Activated CD8-positive, alpha-beta memory T cell treated with anti-CD3 and anti-CD28 coated beads, Interleukin-2, amount 50 U/mL, for 48 hours (primary cell): ENCODE data around the gene PEA15.

Source experiments
- DNase-seq: peaks from one replicate; pipeline ENCODE4 v3.0.0-alpha.2; 2020

Gene PEA15

DNA sequence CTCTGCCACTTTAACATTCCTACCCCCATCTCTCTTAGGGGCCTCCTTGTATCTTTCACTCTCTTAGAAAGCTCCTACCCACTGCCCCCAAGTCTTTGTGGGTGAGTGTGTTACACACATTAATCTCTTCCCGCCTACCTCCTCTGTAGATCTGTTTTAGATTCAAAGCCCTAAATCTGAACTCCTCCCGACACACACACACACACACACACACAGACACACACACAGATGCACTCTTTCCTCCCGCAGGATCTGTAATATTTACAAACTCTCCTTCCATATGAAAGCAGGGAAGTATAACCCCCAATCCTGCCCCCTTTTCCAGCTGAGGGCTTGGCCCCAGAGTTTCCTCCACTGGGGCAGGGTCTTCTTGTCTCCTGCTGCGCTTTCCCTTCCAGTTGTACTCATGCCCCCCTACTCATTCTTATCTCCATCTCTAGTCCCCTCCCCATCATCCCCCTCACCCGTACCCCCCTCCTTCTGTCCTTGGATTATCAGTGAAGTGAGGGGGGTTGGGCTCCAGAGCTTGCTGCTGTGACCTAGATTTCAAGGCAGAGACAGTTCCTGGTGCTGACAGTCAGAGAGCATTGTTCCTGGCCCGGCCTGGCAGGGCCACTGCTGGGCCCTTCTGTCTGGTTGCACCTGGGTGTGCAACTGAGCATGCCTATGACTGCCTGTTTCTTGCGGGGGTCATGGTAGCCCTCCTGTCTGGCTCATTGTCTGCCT is 4.3 kb downstream of the PEA15 start:
- DNase-seq, result peak; percentile 45

GRCh38 chr1:160210561-160210960 is 5.4 kb downstream of the PEA15 start:
- DNase-seq, result peak; percentile 35

GRCh38 chr1:160211046-160211790 is 6.0 kb downstream of the PEA15 start:
- peak; percentile 49 for DNase-seq

- peak; percentile 33 for DNase-seq
These were observed 9.4 kb downstream of the PEA15 start for GRCh38 chr1:160214481-160215140.

DNA sequence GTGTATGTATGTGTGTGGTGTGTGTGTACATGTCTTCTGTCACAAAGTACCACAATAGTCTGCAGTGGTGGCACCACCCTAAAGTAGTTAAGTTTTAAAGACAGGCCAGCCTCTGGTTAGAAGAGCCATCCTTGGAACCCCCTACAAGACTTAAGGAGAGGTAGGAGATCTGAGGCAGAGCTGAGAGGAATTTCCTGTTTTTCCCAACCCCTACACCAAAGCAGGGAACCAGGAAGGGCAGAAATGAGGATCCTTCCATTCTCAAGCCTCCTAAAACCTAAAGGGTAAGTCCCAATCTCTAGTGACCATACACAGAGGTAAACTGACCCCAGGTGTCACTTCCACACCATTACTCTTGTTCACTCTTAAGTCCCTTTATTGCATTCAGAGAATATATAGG is 11.1 kb downstream of the PEA15 start:
- DNase-seq, result no peak

DNA sequence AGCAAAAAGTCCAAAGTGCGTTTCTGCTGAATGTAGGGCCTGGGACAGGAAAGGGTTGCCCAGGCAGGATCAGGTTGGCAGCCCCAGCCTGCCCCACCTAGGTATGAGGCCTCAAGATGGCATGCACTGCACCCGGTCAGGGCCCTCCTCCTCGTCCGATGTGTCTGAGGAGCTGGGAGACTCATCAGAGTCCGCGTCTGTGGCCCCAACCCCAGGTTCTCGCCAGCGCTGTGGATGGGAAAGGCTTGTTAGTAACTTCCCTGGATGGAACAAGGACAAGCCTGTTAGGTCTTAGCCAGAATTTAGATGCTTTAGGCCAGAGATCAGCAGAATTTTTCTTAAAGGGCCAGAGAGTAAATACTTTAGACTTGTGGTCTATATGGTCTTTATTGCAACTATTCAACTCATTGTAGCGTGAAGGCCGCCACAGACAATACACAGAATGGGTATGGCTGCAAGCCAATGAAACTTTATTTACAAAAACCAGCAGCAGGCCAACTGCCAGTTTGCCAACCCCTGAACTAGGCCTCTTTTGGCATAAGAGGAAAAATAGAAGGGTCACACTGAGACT is 12.4 kb downstream of the PEA15 start:
- no peak for DNase-seq

DNA sequence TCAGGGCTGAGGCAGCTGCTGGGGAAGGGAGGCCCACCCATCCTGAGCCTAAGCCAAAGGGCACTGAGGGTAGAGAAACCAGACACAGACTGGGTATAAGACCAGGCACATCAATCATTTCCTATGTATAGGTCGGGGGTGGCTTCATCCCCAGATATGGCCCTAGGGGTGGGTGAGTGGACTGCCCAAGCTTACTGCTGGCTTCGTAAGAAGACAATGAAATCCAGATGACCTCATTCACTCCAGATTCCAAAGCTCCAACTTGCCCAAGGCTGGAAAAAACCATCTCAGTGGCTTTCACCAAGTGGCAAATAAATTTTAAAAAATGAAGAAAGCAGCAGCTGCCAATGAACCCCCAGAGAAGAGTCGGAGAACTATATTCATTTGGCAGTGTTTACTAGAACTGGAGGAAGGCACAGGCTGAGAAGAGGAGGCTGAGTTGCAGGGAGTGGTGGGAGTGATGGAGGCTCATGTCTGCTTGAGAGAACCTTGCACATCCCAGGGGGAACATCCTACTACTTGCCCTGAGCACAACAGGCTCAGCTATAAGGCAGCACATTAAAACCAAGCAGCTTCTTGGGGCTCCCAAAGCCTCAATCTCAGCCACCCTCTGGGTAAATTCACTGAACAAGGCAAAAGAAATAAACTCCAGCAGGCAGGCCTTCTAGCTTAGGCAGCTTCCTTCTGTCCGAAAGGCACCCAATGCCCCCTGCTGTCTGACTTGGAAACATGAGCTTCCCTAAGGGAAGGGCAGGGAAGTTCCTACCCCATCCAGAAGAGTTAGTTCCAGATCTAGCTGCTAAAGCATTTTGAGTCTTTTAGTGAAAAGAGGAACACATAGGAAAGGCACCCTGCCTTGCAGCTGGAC is 14.1 kb downstream of the PEA15 start:
- no peak for DNase-seq

DNA sequence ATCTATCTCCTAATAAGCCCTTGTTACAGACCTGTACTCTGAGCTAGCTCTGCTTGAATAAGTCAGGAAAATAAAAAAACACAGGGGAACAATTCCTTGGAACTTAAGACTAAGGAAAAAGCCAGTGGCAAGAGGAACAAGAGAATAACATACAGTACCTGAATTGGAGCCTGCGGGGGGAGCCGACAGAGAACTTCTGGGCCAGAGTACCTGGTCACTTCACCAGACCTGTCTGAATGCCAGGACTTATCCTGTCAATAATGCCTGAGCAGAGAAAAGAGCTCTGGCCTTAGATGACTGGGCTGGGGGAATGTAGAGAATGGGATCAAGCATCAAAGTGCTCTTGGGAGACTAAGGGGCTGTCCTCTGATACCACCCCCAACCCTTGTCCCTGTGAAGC is 15.1 kb downstream of the PEA15 start:
- no peak for DNase-seq

DNA sequence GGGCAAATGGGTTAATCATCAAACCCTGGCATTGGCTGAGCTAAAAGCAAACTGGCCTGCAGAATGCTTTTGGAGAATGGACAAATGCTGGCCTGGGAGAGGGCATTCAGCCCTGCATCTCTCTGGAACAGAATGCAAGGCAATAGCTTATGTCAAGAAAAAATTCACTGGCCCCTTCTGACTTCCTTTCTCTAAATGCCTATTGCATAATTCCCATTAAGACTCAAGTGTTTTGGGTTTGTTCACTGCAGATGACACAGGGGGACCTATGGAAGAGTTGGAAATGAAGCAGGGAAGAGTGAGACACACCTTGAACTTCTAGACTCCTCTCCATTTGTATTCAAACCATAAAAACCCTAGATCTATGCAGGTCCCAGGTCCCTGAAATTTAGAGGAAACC is 15.9 kb downstream of the PEA15 start:
- no peak for DNase-seq

GRCh38 chr1:160222546-160222945 is 17.4 kb downstream of the PEA15 start:
- no peak for DNase-seq

DNA sequence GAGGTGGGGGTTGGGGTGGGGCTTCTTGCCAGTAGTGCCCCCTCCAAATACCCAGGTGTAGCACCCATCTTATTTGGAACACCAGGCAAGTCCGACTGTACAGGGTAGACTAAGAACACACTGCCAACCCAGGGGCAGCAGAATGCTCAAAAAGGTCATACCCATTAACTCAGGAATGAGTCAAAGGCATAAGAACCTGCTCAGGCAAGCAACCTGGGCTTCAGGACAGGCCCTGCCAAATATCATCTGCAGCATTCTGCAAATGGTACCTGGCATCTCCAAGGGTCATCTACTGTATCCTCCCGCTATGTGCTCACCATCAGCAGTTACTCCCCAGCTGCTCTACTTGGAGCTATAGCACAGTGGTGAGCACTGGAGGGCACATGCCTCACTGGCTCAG is 19.4 kb downstream of the PEA15 start:
- DNase-seq, result no peak

GRCh38 chr1:160225345-160225744 is 20.2 kb downstream of the PEA15 start:
- DNase-seq, result no peak

- DNase-seq, result no peak
These were observed 21.4 kb downstream of the PEA15 start for GRCh38 chr1:160226623-160227022.

DNA sequence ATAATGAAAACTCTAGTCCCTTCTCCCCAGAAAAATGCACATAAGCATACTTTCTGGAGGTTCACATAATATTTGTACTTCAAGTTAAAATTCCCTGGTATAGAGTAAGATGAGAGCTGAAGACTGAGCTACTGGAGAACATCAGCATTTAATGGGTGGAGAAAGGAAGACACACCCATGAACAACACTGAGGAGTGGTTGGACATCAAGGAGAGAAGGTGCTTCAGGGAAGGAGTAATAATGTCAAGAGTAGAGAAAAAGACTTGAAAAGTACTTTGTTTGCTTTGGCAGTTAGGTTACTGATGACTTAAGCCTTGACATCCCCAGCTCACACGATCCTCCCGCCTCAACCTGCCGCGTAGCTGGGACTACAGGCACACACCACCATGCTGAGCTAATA is 21.9 kb downstream of the PEA15 start:
- DNase-seq, result no peak

DNA sequence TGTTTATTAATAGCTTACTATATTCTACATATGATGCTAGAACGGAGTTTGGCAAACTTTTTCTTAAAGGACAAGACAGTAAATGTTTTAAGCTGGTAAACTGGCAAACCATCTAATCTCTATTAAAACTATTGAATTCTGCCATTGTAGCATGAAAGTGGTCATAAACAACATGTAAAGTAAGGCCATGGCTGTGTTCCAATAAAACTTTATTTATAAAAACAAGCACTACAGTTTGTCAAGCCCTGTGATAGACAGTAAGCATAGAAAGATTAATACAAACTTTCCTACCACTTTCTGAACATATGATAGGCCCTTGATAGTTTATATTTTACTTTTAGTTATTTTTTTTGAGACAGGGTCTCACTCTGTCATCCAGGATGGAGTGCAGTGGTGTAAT is 22.4 kb downstream of the PEA15 start:
- no peak for DNase-seq

DNA sequence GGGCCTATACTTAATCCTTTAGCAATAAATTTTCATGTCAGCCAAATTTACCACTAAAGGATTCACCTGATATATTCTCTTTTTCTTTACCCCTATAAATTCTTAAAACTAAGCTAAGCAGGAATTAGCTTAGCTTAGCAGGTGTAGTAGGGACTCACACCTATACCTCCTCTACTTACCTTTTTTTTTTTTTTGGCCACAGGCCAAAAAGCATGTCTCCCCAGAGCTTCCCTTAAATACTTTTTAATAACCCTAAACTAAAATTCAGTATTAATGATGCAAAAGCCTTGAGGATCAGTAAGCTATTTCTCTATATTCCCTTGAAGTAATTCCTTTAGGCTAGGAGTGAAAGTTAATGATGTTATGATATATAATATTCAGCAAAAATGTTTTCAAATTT is 23.2 kb downstream of the PEA15 start:
- DNase-seq, result no peak

DNA sequence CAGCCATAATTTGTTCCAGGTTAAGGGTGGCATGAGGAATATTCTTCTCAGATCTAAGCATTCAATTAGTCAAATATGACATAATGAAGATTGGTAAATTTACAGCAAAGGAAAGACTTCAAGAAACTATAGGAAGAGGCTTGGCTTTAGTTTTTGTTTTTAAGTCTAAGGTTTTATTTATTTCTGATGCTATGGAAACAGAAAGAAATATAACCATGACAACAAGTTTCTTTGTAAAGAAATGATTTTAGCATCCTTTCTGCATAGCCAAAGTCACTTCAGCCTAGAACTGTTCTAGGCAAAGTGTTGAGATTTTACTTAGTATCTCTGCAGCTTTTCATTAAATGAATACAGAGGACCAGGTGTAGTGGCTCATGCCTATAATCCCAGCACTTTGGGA is 27.7 kb downstream of the PEA15 start:
- no peak for DNase-seq

DNA sequence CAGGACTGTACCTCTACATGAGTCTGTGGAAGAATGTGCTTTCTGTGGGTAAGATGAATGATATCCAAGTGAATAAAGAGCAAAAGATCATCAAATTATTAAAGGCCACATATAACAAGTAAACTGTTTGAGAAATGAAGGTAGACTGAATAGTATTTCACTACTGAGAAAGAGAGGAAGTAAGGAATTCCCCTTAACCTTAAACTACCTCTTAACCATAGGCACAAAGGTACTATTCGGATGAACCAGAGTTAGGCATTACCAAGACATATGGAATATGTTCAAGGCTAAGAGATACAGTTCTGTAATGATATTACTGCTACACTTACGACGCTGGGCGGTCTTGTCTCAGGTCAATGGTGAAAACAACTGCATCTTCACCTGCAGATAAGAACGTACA is 31.6 kb downstream of the PEA15 start:
- DNase-seq, result no peak

- no peak for DNase-seq
These were observed 32.4 kb downstream of the PEA15 start for GRCh38 chr1:160237558-160237957.

- no peak for DNase-seq
These were observed 33.2 kb downstream of the PEA15 start for GRCh38 chr1:160238408-160238807.

DNA sequence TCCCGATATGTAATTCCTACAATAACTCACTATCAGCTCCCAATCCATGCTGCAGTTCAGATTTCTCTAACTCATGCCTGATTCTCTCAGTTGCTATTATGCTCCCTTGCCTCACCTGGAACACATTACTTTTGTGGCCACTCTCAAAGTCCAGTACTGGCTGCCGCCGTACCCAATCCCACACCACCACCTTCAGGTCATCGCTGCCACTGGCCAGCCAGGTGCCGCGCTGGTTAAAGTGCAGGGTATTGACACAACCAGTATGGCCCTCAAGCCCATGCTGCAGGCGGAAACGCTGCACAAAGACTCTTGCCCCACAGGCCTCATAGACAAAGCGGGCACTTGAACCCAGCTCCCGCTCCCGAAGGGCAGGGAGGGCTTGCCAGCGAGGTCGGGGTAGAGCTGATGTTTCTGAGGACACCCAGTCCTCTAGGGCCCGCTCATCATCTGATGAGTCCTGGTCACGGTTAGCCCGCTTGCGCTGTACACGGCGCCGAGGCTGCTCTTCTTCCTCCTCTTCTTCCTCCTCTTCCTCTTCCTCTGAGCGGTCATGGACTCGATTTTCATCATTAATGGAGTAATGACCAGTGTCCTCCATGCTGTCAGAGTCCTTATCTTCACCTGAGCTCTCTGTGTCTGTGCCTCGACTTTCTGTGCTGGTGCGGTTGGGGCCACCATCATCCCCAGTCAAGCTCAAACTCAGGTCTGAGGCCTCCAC is 34.6 kb downstream of the PEA15 start:
- no peak for DNase-seq

GRCh38 chr1:160243767-160244166 is 38.6 kb downstream of the PEA15 start:
- no peak for DNase-seq
